DND-41 (cell line): ENCODE measurements around the gene ADRA1B.
"Not testable (repeated sequence)": the region's sequence is repeated elsewhere in the genome, so short reads cannot be mapped to it uniquely, and the experiment has no call there.

Experiments used
- CTCF ChIP-seq: IDR thresholded peaks from 2 replicates; pipeline ENCODE4 v1.5.1; 2012; ENCODE audit warnings: borderline replicate concordance, low read length, moderate library complexity, mild to moderate bottlenecking; ENCODE audit not compliant: poor library complexity, severe bottlenecking; ENCODE audit errors: extremely low read depth
- EZH2 ChIP-seq: IDR thresholded peaks from 3 replicates; pipeline ENCODE4 v1.6.1; 2012; ENCODE audit warnings: borderline replicate concordance, low read depth, mild to moderate bottlenecking, moderate library complexity, low read length, inconsistent platforms; ENCODE audit not compliant: severe bottlenecking

- not testable (repeated sequence) for TF ChIP-seq CTCF, EZH2
These were observed 97.9 kb downstream of the ADRA1B start for GRCh38 chr5:160014197-160014596.
